ENCODE measurements around the gene SNX5. TPM values are rescaled to one million over a fixed set of nuclear protein-coding genes. Genes with fewer than 3 reads are reported as not detected.

Gene SNX5
- total and polyA plus RNA-seq, 2 of the 13 experiments (the other 11 are each of a cell fraction or from before 2014, with no cell fraction given) = 664 to 1,040 TPM

- TF ChIP-seq ZNF407 (CRISPR knock-in tag; IDR thresholded peaks at IDR 0.05; ENCODE audit: not compliant biosample characterization) = no peak
- no peak for TF ChIP-seq PTBP1 (IDR thresholded peaks at IDR 0.05; ENCODE audit: low read depth, low read length, poor library complexity, severe bottlenecking)
- peak; percentile 84 for TF ChIP-seq AHDC1 (CRISPR knock-in tag; IDR thresholded peaks at IDR 0.05; ENCODE audit: borderline replicate concordance)
- peak; percentile 89 for TF ChIP-seq CBFB (CRISPR knock-in tag; IDR thresholded peaks at IDR 0.05)
- peak; percentile 86 for TF ChIP-seq ZNF124 (CRISPR knock-in tag; IDR thresholded peaks at IDR 0.05)
- TF ChIP-seq KMT2A (CRISPR knock-in tag; IDR thresholded peaks at IDR 0.05) = peak; percentile 83; the same call in 1 of the 2 replicates
- peak; percentile 88 for TF ChIP-seq KAT8 (CRISPR knock-in tag; IDR thresholded peaks at IDR 0.05)
- peak; percentile 94 for TF ChIP-seq DPF2 (CRISPR knock-in tag; IDR thresholded peaks at IDR 0.05; ENCODE audit: borderline replicate concordance, low read depth)
- TF ChIP-seq SP4 (CRISPR knock-in tag; IDR thresholded peaks at IDR 0.05) = peak; percentile 36; the same call in 1 of the 2 replicates
- peak; percentile 92 for TF ChIP-seq ZNF430 (CRISPR knock-in tag; IDR thresholded peaks at IDR 0.05)
- TF ChIP-seq ZNF7 (CRISPR knock-in tag; IDR thresholded peaks at IDR 0.05) = no peak; the same call in 1 of the 2 replicates
- no peak for TF ChIP-seq ATAD3A (CRISPR knock-in tag; IDR thresholded peaks at IDR 0.05)
- TF ChIP-seq CHCHD3 (CRISPR knock-in tag; IDR thresholded peaks at IDR 0.05) = no peak
- TF ChIP-seq FOXM1 (CRISPR knock-in tag; IDR thresholded peaks at IDR 0.05) = no peak
- TF ChIP-seq ZNF674 (CRISPR knock-in tag; IDR thresholded peaks at IDR 0.05; ENCODE audit: low read depth) = no peak
- peak; percentile 24; the same call in 1 of the 2 replicates for TF ChIP-seq ZNF709 (CRISPR knock-in tag; IDR thresholded peaks at IDR 0.05)
- TF ChIP-seq FOXA1 (IDR thresholded peaks at IDR 0.05) = peak; percentile 69
- peak; percentile 98 for TF ChIP-seq FOXA1 (CRISPR knock-in tag; IDR thresholded peaks at IDR 0.05)
Measured at GRCh38 chr20:17985388-17986018, 16.9 kb upstream of the SNX5 start (continued).
